ENCODE results near the gene PTPRQ. TPM values are rescaled to one million over a fixed set of nuclear protein-coding genes. Genes with fewer than 3 reads are reported as not detected.

Gene PTPRQ
- total and polyA plus RNA-seq, 12 donors, result 0.04 to 1.9 (median 0.37) TPM; not detected in 1

DNA sequence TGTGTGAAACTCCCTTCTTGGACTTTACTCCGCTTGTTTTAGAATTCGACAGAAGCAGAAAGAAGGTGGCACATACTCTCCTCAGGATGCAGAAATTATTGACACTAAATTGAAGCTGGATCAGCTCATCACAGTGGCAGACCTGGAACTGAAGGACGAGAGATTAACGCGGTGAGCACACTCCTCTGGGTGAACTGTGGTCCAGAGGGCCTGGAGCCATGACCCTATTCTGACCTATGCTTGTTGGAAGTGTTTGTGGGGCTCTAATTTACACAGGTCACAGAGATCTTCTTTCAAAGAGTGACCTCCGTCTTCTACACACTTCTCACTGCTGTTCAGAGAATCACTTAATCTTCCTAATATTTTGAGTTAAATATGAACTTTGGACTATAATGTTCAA lies 190.9 kb downstream of the PTPRQ start:
- H3K4me1 ChIP-seq, result no peaks in the 10 kb centered on the region
- H3K27ac ChIP-seq, result no peak overlapping the region
- H3K9me3 ChIP-seq, result no peaks in the 10 kb centered on the region
- H3K36me3 ChIP-seq, result no peaks in the 10 kb centered on the region
- no peak overlapping the region for H3K4me3 ChIP-seq
- no peak for DNase-seq
- 70 to 80% methylated on average over 6 of the region's 6 CpGs for WGBS, 2 donors
- H3K27me3 ChIP-seq, result no peaks in the 10 kb centered on the region
- no peak for ATAC-seq
- TF ChIP-seq, protein P1, sequence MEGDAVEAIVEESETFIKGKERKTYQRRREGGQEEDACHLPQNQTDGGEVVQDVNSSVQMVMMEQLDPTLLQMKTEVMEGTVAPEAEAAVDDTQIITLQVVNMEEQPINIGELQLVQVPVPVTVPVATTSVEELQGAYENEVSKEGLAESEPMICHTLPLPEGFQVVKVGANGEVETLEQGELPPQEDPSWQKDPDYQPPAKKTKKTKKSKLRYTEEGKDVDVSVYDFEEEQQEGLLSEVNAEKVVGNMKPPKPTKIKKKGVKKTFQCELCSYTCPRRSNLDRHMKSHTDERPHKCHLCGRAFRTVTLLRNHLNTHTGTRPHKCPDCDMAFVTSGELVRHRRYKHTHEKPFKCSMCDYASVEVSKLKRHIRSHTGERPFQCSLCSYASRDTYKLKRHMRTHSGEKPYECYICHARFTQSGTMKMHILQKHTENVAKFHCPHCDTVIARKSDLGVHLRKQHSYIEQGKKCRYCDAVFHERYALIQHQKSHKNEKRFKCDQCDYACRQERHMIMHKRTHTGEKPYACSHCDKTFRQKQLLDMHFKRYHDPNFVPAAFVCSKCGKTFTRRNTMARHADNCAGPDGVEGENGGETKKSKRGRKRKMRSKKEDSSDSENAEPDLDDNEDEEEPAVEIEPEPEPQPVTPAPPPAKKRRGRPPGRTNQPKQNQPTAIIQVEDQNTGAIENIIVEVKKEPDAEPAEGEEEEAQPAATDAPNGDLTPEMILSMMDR (IDR thresholded peaks at IDR 0.05), result no peak
- intact Hi-C loops (cut with DNase I), result no loop called here

DNA sequence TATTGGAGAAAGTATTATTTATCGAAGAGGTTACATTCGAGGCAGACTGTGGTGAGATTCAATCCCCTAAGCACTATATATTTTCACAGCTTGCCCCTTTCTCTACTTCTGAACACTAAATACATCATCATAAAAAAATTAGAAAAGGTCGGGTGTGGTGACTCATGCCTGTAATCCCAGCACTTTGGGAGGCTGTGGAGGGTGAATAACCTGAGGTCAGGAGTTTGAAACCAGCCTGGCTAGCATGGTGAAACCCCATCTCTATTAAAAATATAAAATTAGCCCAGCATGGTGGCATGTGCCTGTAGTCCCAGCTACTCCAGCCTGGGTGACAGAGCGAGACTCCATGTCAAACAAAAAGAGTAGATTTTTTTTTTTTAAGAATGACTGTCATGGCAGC lies 192.8 kb downstream of the PTPRQ start:
- no peaks in the 10 kb centered on the region for H3K9me3 ChIP-seq
- WGBS, 2 donors, result 82 to 84% methylated on average over 4 of the region's 4 CpGs
- H3K27ac ChIP-seq, result no peak overlapping the region
- intact Hi-C loops (cut with DNase I), result no loop called here
- H3K4me1 ChIP-seq, result no peaks in the 10 kb centered on the region
- H3K27me3 ChIP-seq, result no peaks in the 10 kb centered on the region
- no peak for DNase-seq
- H3K36me3 ChIP-seq, result no peaks in the 10 kb centered on the region
- no peak for ATAC-seq
- TF ChIP-seq, protein P1 (IDR thresholded peaks at IDR 0.05), result no peak
- H3K4me3 ChIP-seq, result no peak overlapping the region

DNA sequence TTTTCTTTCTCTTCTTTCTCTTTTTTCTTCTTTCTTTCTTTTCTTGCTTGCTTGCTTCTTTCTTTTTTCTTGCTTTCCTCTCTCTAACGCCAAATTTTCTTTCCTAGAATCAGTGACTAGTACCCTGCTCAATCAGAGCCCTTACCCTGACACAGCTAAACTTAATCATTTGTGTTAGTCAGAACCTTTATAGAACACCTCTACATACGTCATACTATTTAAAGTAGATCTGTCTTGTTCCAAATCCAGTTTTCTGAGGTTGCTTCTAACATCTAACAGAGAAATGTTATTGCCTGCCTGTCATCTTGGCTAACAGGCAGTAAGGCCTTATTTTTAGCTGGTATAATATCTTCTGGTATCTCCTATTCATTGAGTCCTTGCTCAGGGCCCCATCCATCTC lies 197.9 kb downstream of the PTPRQ start:
- DNase-seq, result no peak
- 84 to 89% methylated on average over 2 of the region's 2 CpGs for WGBS, 2 donors

DNA sequence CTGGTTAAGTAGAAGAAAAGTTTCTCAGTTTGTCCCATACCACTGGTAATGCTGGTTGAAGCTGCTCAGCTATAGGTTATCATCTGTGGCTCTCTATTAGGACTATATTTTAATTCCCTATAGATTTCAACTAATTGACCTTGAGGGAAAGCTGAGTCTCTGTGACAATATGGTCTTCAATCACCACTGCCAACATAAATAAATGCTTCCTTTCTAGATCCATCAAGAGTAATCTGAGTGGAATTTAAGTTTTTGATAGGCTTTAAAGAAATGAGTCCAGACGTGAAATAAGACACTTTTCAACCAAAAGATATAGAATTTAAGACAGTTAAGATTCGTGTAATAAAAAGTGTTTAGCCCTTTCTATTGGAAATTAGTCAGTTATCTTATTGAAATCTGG lies 199.9 kb downstream of the PTPRQ start:
- H3K4me1 ChIP-seq, result no peaks in the 10 kb centered on the region
- intact Hi-C loops (cut with DNase I), result no loop called here
- ATAC-seq (no peak), DNase-seq (no peak)
- H3K36me3 ChIP-seq, result no peaks in the 10 kb centered on the region
- no peak overlapping the region for H3K4me3 ChIP-seq
- peaks cover 0 to 3% (median 0%) of the 10 kb centered on the region in 11 donors for H3K9me3 ChIP-seq
- TF ChIP-seq, protein P1 (IDR thresholded peaks at IDR 0.05), result no peak
- 26 to 46% methylated on average over 2 of the region's 2 CpGs for WGBS, 2 donors
- no peaks in the 10 kb centered on the region for H3K27me3 ChIP-seq
- no peak overlapping the region for H3K27ac ChIP-seq

More for the DNA sequence above, 197.9 kb downstream of the PTPRQ start:
- intact Hi-C loops (cut with DNase I), result no loop called here
- TF ChIP-seq, protein P1 (IDR thresholded peaks at IDR 0.05), result no peak
- no peaks in the 10 kb centered on the region for H3K36me3 ChIP-seq
- H3K27ac ChIP-seq, result no peak overlapping the region
- ATAC-seq, result no peak
- H3K27me3 ChIP-seq, result no peaks in the 10 kb centered on the region
- peaks cover 0 to 3% (median 0%) of the 10 kb centered on the region in 11 donors for H3K9me3 ChIP-seq
- no peak overlapping the region for H3K4me3 ChIP-seq
- no peaks in the 10 kb centered on the region for H3K4me1 ChIP-seq
